Stimulated activated CD8-positive, alpha-beta memory T cell treated with anti-CD3 and anti-CD28 coated beads, Interleukin-2, amount 100 ng/mL, for 1 hour (primary cell): Measurements from ENCODE around the gene SERTAD2.

Experiments
- DNase-seq, 2 donors: peaks; one replicate each; pipeline ENCODE4 v3.0.0-alpha.2; 2020; ENCODE audit warnings: low read depth in 2 of 2

SERTAD2 gene

GRCh38 chr2:64582774-64583340, 70.9 kb downstream of the SERTAD2 start:
- no peak for DNase-seq

- no peak for DNase-seq
Measured at GRCh38 chr2:64581777-64582539, 71.8 kb downstream of the SERTAD2 start.
